Epithelial cell of esophagus (primary cell): ENCODE results near the gene PSMD1.
"Not testable (repeated sequence)": the region's sequence is repeated elsewhere in the genome, so short reads cannot be mapped to it uniquely, and the experiment has no call there.

Source experiments
- DNase-seq: peaks from one replicate; pipeline ENCODE4 v3.0.0; 2010; ENCODE audit warnings: low read depth
- H3K4me3 ChIP-seq: 2 replicates; pipeline ENCODE4 v1.5.1; 2011; ENCODE audit warnings: mild to moderate bottlenecking, low read length, control low read depth
- CTCF ChIP-seq: IDR thresholded peaks from 2 replicates; pipeline ENCODE4 v1.5.1; 2011; ENCODE audit warnings: low read depth, mild to moderate bottlenecking, low read length, control low read depth, inconsistent platforms; ENCODE audit not compliant: insufficient read depth; ENCODE audit errors: missing control alignments

Gene PSMD1

DNA sequence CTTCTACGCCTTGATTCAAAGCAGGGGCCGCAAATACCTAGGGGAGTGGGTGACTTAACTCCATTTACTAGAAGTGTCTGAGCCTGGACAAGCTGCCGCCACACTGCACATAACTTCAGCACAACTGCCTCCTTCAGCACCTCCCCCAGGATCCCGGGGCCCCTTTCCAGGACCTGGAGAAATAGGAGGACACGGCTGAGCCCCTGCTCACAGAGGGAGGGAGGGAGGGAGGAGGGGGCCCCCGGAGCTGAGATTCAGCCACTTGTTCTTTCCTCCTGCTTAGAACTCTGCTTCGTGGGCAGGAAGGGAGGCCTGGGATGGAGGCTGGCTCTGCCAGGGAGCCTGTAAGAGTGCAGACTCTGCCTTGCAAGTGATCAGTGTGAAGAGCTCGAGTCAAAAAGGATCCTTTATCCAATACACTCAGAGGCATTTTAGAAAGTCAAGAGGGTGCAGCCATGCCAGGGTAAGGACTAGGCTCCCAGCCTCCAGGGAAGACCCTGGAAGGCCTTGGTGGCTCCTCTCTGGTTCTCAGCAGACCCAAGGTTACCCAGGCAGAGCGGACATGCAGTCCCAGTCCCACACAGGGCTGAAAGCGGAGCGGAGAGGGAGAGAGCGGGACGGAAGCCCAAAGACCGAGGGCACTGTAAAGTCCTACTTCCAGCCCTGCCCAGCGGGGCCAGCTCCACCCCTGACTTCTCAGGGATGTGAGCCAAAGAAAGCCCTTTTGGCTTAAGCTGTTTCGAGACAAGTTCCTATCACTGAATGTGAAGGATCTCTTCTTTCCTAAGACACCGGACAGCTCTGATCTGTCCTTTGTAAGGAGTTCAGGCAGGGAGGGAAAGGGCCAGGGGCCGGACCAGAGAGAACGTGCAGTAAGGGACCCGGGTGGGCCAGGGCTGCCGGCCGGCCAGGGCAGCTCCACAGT, 133.2 kb downstream of the PSMD1 start:
- DNase-seq: no peak
- TF ChIP-seq CTCF: no peak
- H3K4me3 ChIP-seq: no peak overlapping the region

- peak; percentile 15 for DNase-seq
- no peak for TF ChIP-seq CTCF
- peak overlapping the region; percentile 25 for H3K4me3 ChIP-seq
Measured at GRCh38 chr2:231190531-231191197, 134.0 kb downstream of the PSMD1 start.

GRCh38 chr2:231191896-231192872, 135.5 kb downstream of the PSMD1 start:
- no peak overlapping the region for H3K4me3 ChIP-seq
- peak; percentile 15 for DNase-seq
- peak; percentile 30 for TF ChIP-seq CTCF

DNA sequence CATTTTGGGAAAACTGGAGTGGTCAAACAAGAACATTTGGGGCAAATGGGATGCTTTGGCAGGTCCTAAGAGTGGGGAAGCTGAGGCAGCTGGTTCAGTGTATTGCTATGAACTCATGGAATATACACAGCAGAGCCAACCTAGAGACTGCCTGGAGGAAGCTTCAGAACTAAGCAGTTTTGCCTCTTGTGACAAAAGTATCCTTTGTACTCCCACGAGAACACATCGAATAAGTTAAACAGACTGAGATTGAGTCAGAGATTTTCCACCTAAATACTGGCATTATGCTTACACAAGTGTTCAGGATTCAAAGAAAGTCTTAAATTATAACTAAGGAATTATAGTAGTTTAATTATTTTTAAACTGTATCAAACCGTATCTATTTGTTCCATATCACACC, 136.5 kb downstream of the PSMD1 start:
- DNase-seq: no peak
- H3K4me3 ChIP-seq: no peak overlapping the region
- no peak for TF ChIP-seq CTCF

GRCh38 chr2:231196592-231196991, 139.9 kb downstream of the PSMD1 start:
- DNase-seq: no peak
- TF ChIP-seq CTCF: no peak
- H3K4me3 ChIP-seq: no peak overlapping the region

GRCh38 chr2:231197196-231197595, 140.5 kb downstream of the PSMD1 start:
- not testable (repeated sequence) for H3K4me3 ChIP-seq, DNase-seq
